SJCRH30 (cell line): Measurements from ENCODE around the gene BGN. TPM values are rescaled to one million over a fixed set of nuclear protein-coding genes. Genes with fewer than 3 reads are reported as not detected.
A peak's percentile ranks its signal among the peaks of the same experiment; 100 is the strongest.

ENCODE experiments used
- DNase-seq, 2 experiments: peaks; one replicate each; pipeline ENCODE4 v3.0.0-alpha.2; 2015 to 2020
- H3K27ac ChIP-seq: fragments of 250-450 bp; sonication (Bioruptor Pico); 2 replicates; pipeline ENCODE4 v1.5.1; 2020; ENCODE audit warnings: mild to moderate bottlenecking, moderate library complexity
- H3K27me3 ChIP-seq: fragments of 250-450 bp; sonication (Bioruptor Pico); 2 replicates; pipeline ENCODE4 v1.5.1; 2020; ENCODE audit warnings: mild to moderate bottlenecking, moderate library complexity
- H3K36me3 ChIP-seq: fragments of 250-450 bp; sonication (Bioruptor Pico); 2 replicates; pipeline ENCODE4 v1.5.1; 2020; ENCODE audit warnings: mild to moderate bottlenecking, moderate library complexity
- H3K4me1 ChIP-seq: fragments of 250-450 bp; sonication (Bioruptor Pico); 2 replicates; pipeline ENCODE4 v1.5.1; 2020; ENCODE audit warnings: mild to moderate bottlenecking, moderate library complexity
- H3K4me3 ChIP-seq: fragments of 250-450 bp; sonication (Bioruptor Pico); 2 replicates; pipeline ENCODE4 v1.5.1; 2020; ENCODE audit warnings: mild to moderate bottlenecking, moderate library complexity
- H3K9me3 ChIP-seq: fragments of 250-450 bp; sonication (Bioruptor Pico); replicated peaks from 2 replicates; pipeline ENCODE4 v1.5.1; 2020; ENCODE audit warnings: mild to moderate bottlenecking, moderate library complexity
- total RNA-seq: library from RNA; depleted of rRNA; stranded (reverse); fragments of >200 nt; shearing (Covaris generic); gene quantifications from 2 replicates; pipeline ENCODE4 v1.2.3, GENCODE V29; 2014

Gene BGN
- total RNA-seq, 1 experiment from 2014 or later = 0.16 TPM

DNA sequence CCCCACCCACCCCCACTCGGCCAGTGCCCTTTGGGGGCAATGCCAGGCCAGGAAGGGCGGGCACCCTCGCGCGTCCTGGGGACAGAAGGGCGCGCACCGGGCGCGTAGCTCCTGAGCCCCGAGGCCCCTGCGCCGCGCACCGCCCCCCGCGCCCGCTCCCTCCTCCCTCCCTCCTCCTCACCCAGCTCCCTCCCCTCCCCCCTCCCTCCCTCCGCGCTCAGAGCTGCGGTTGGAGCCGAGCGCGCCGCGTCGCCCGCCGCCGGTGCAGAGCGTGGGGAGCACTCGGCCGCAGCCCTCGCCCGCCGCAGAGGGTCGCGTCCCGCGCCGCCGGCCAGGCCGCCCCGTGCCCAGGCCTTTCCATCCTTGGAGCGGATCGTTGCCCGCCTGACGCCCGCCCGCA is 22.6 kb downstream of the BGN start, which contains the start of gene ATP2B3:
Gene ATP2B3 (plus strand): TSS at position 220 of the 400 bp plus-strand sequence. CDS start 18,606 bp downstream, outside the sequence.
- no peaks in the 10 kb centered on the region for H3K9me3 ChIP-seq
- H3K36me3 ChIP-seq = no peaks in the 10 kb centered on the region
- no peak for DNase-seq
- no peak within 1 kb of the TSS for H3K27ac ChIP-seq
- no peaks in the 10 kb centered on the region for H3K4me1 ChIP-seq
- H3K4me3 ChIP-seq = no peak within 1 kb of the TSS
- H3K27me3 ChIP-seq = no peaks in the 10 kb centered on the region

DNA sequence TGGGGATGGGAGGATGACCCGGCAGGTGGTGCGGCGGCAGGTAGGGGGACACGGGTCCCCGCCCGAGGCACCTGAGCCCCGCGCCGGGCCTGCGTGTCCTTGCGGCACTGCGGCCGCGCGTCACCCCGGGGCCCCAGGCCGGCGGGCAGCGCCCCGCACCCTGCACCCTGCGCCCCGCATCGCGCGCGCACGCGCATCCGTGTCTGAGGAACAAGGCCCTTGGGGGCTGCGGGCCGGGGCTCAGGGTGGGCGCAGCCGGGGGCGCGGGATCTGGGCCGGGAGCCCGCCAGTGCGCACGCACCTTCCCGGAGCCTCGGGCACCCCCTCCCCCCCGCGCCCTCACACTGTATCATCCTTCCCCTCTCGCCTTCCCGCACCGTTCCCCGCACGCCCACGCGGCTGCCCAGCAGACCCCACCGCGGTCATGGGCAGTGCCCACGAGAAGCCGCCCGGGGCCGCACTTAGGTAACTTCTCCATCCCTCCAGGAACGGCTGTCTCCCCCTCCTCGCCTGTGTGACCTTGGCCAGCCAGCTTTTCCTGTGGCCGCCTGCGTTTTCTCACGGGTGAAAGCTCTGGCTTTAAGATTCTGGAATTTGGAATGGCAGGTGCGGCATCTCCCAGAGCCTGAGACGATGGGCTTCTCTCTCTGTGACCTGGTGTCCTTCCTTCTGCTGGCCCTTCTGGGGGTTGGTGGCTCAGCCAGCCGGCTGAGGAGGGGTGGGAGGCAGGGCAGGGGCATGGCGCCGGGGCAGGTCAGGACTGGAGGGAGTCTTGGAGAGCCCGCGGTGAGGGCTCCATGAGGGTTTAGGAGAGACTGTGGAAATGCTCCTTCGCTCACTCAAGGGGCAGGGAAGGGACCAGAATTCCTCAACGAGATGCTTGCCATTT is 23.4 kb downstream of the BGN start:
- DNase-seq = no peak
- Histone ChIP-seq H3K27me3 (no peaks in the 10 kb centered on the region), H3K4me3 (no peak overlapping the region), H3K9me3 (no peaks in the 10 kb centered on the region), H3K27ac (no peak overlapping the region), H3K36me3 (no peaks in the 10 kb centered on the region), H3K4me1 (no peaks in the 10 kb centered on the region)

GRCh38 chrX:153519569-153520286 is 24.9 kb downstream of the BGN start:
- H3K4me3 ChIP-seq = no peak overlapping the region
- no peak overlapping the region for H3K27ac ChIP-seq
- no peak for DNase-seq
- H3K36me3 ChIP-seq = no peaks in the 10 kb centered on the region
- no peaks in the 10 kb centered on the region for H3K9me3 ChIP-seq
- H3K4me1 ChIP-seq = no peaks in the 10 kb centered on the region
- H3K27me3 ChIP-seq = no peaks in the 10 kb centered on the region

DNA sequence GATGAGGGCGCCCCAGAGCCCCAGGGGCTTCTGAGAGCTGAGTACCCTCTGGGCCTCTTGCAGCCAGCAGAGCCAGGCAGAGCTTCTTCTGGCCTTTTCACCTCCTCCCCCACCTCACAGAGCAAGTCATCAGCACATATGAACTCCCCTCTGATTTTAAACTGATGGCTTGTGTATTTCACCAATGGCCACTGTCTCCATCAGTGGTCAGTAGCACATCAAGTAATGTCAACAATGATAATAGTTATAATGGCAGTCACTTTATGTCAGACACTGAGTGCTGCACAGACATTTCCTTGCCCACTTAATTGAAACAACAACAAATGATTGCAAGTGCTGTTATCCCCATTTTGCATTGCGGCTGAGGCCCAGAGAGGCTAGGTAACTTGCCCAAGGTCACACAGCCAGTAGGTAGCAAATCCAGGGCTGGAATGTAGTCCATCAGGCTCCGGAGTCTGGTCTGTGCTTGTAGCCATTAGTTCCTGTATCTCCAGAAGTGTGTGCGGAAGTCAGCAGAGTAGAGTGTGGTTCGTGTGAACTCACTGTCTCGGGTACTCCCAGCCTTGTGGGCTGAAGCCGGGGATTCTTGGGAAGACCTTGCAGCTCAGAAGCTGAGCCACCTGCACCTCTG is 25.6 kb downstream of the BGN start:
- no peak overlapping the region for H3K27ac ChIP-seq
- H3K36me3 ChIP-seq = no peaks in the 10 kb centered on the region
- no peaks in the 10 kb centered on the region for H3K27me3 ChIP-seq

DNA sequence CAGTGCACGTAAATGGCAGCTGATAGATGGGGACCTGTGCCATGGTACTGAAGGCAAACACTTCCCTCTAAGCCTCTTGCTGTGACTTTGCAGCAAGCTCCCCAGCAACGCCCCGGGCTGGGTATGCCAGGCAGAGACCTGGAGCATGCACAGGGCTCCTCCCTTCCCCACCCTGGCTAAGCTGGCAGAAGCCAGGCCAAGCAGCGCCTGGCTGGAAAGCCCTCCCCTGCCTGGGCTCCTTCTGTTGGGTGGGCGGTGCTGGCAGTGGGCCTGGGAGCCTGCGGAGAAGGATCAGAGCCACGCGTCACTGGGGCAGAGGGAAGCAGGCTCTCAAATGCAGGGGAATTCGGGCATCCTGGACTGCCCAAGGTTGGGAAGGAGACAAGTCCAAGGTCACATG is 26.3 kb downstream of the BGN start:
- H3K27me3 ChIP-seq = no peaks in the 10 kb centered on the region
- no peak overlapping the region for H3K4me3 ChIP-seq
- no peaks in the 10 kb centered on the region for H3K36me3 ChIP-seq
- H3K4me1 ChIP-seq = no peaks in the 10 kb centered on the region
- no peak overlapping the region for H3K27ac ChIP-seq
- no peak for DNase-seq
- no peaks in the 10 kb centered on the region for H3K9me3 ChIP-seq

More for the DNA sequence above, 25.6 kb downstream of the BGN start:
- Histone ChIP-seq H3K4me1 (no peaks in the 10 kb centered on the region), H3K9me3 (no peaks in the 10 kb centered on the region), H3K4me3 (no peak overlapping the region)
- DNase-seq = no peak

- no peaks in the 10 kb centered on the region for H3K4me1 ChIP-seq
Measured at GRCh38 chrX:153522259-153522658, 27.5 kb downstream of the BGN start.

DNA sequence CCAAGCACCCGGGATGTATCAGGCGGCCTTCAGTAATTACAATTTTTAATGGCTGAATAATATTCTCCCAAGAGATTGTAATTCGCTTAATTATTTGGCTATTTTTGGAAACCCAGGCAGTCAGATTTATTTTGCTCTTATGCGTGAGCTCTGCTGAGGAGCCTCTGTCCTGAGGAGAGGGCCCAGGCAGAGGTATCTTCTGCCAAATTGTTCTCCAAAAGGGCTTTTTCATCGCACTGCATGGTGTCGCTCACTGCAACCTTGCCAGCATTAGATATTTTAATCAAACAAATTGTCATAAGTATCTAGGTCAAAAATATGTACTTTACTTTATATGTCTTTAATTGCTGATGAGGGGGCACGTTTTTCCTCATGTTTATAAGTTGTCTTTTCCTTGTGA is 28.5 kb downstream of the BGN start:
- no peak overlapping the region for H3K4me3 ChIP-seq
- H3K4me1 ChIP-seq = no peaks in the 10 kb centered on the region
- DNase-seq = no peak
- H3K27ac ChIP-seq = no peak overlapping the region
- no peaks in the 10 kb centered on the region for H3K36me3 ChIP-seq
- H3K27me3 ChIP-seq = no peaks in the 10 kb centered on the region
- no peaks in the 10 kb centered on the region for H3K9me3 ChIP-seq

More at GRCh38 chrX:153522259-153522658, 27.5 kb downstream of the BGN start:
- no peak overlapping the region for H3K27ac ChIP-seq
- no peaks in the 10 kb centered on the region for H3K36me3 ChIP-seq
- H3K9me3 ChIP-seq = no peaks in the 10 kb centered on the region
- no peak overlapping the region for H3K4me3 ChIP-seq
- no peaks in the 10 kb centered on the region for H3K27me3 ChIP-seq
- no peak for DNase-seq

DNA sequence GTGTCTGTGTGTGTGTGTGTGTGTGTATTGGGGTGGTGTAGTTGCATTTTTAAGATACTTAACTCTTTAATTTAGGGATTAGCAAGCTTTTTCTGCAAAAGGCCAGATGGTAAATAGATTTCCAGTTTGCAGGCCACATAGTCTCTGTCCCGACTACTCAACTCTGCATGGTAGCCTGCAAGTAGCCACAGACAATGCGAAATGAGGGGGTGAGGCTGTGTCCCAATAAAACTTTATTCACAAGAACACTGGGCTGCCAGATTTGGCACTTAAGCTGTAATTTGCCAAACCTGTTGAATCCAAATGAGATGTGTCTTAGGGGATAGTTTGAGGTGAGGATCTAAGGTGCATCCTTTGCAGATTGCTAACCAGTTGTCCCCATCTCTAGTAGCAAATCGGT is 29.5 kb downstream of the BGN start:
- H3K36me3 ChIP-seq = no peaks in the 10 kb centered on the region
- no peaks in the 10 kb centered on the region for H3K27me3 ChIP-seq
- H3K9me3 ChIP-seq = no peaks in the 10 kb centered on the region
- H3K27ac ChIP-seq = no peak overlapping the region
- H3K4me3 ChIP-seq = no peak overlapping the region
- DNase-seq = no peak
- no peaks in the 10 kb centered on the region for H3K4me1 ChIP-seq

- Histone ChIP-seq H3K27me3 (no peaks in the 10 kb centered on the region), H3K9me3 (no peaks in the 10 kb centered on the region), H3K4me1 (no peaks in the 10 kb centered on the region), H3K27ac (no peak overlapping the region), H3K4me3 (no peak overlapping the region), H3K36me3 (no peaks in the 10 kb centered on the region)
- no peak for DNase-seq
Measured at GRCh38 chrX:153525451-153525850, 30.7 kb downstream of the BGN start.

DNA sequence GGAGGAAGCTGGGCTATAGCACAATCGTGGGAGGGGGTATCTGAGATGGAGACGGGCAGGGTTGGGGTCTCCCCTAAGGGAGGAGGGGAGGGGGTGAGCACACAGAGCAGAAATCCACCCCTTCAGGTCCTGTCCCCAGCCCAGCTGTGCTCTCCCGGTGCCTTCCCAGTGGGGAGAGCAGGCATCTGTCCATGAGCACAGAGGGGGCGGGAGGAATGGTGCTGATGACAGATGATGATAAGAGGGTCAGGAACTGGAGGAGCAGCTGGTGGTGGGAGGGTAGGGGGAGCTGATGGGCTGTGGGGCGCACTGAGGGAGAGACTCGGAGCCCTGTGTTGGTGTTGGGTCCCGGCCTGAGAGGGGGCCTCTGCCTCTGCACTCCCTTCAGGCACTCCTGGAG is 31.3 kb downstream of the BGN start:
- Histone ChIP-seq H3K27me3 (no peaks in the 10 kb centered on the region), H3K9me3 (no peaks in the 10 kb centered on the region), H3K4me3 (no peak overlapping the region), H3K27ac (no peak overlapping the region), H3K36me3 (no peaks in the 10 kb centered on the region), H3K4me1 (no peaks in the 10 kb centered on the region)
- peak; percentile 30 to 36 for DNase-seq

DNA sequence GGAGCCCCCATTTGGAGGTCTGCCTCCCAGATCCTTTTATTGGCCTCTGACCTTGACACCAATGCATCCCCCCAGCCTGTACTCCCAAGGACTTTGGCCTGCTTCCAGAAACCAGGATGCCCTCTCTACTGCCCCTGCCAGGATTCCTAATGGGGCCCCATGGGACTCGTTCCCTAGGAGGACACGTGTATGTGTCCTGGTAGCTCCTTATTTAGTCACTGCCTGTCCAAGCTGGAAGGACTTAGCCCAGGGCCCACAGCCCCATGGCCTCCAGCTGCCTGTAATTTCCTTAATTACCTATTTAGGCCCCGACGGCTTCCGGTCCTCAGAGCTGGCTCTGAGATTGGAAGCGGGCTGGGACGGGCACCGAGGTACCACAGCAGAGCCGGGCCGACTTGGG is 32.0 kb downstream of the BGN start:
- H3K4me3 ChIP-seq = no peak overlapping the region
- no peaks in the 10 kb centered on the region for H3K27me3 ChIP-seq
- no peaks in the 10 kb centered on the region for H3K4me1 ChIP-seq
- DNase-seq = no peak
- H3K36me3 ChIP-seq = no peaks in the 10 kb centered on the region
- no peaks in the 10 kb centered on the region for H3K9me3 ChIP-seq
- H3K27ac ChIP-seq = no peak overlapping the region

DNA sequence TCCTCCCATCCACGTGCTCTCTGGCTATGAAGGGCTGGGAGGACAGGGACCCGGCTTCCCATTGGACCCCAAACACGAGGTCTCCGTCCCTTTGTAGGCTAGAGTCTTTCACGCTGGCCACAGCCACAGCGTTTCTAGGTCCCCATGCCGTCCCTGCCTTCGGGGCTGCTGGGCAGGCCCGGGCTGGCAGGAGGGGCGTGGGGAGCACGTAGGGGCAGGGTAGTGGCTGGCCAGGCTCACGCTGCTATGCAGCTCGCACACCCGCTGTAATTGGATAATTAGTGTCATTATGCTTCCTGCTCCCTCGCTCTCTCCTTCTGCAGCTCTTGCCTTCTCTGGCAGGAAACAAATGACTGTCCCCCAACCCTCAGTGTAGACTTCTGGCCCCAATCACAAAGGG is 32.4 kb downstream of the BGN start:
- H3K27ac ChIP-seq = no peak overlapping the region
- H3K4me1 ChIP-seq = no peaks in the 10 kb centered on the region
- H3K36me3 ChIP-seq = no peaks in the 10 kb centered on the region
- no peak for DNase-seq
- no peaks in the 10 kb centered on the region for H3K9me3 ChIP-seq
- H3K27me3 ChIP-seq = no peaks in the 10 kb centered on the region
- no peak overlapping the region for H3K4me3 ChIP-seq

GRCh38 chrX:153530411-153531129 is 35.8 kb downstream of the BGN start:
- Histone ChIP-seq H3K4me1 (no peaks in the 10 kb centered on the region), H3K36me3 (no peaks in the 10 kb centered on the region), H3K9me3 (no peaks in the 10 kb centered on the region), H3K27me3 (no peaks in the 10 kb centered on the region), H3K27ac (no peak overlapping the region), H3K4me3 (no peak overlapping the region)
- DNase-seq = no peak

- Histone ChIP-seq H3K27me3 (no peaks in the 10 kb centered on the region; the same call in 1 of the 2 replicates), H3K4me3 (no peak overlapping the region), H3K27ac (no peak overlapping the region), H3K4me1 (no peaks in the 10 kb centered on the region), H3K36me3 (no peaks in the 10 kb centered on the region), H3K9me3 (no peaks in the 10 kb centered on the region)
- DNase-seq = peak in 1 of 2 experiments; percentile 36
Measured at GRCh38 chrX:153533091-153533490, 38.3 kb downstream of the BGN start.
